Muscle of back (tissue), 11 donors: Measurements from ENCODE around the gene STAC2. TPM values are rescaled to one million over a fixed set of nuclear protein-coding genes. Genes with fewer than 3 reads are reported as not detected.

ENCODE experiments used
- DNase-seq, 3 donors: peaks; one replicate each; pipeline versions ENCODE4 v3.0.0 to v3.0.0-alpha.2; 2013
- polyA plus RNA-seq, 10 donors: library from polyadenylated mRNA; unstranded; fragments of 120-200 nt; gene quantifications; one replicate each; pipeline ENCODE4 v1.2.1, GENCODE V29; 2013; ENCODE audit not compliant: insufficient read length in 10 of 10

Gene STAC2
- polyA plus RNA-seq, 10 donors: 0.13 to 0.96 (median 0.30) TPM

GRCh38 chr17:39235555-39236449 lies 10.1 kb upstream of the STAC2 start:
- DNase-seq: peak in 1 of 3 donors; percentile 35

DNA sequence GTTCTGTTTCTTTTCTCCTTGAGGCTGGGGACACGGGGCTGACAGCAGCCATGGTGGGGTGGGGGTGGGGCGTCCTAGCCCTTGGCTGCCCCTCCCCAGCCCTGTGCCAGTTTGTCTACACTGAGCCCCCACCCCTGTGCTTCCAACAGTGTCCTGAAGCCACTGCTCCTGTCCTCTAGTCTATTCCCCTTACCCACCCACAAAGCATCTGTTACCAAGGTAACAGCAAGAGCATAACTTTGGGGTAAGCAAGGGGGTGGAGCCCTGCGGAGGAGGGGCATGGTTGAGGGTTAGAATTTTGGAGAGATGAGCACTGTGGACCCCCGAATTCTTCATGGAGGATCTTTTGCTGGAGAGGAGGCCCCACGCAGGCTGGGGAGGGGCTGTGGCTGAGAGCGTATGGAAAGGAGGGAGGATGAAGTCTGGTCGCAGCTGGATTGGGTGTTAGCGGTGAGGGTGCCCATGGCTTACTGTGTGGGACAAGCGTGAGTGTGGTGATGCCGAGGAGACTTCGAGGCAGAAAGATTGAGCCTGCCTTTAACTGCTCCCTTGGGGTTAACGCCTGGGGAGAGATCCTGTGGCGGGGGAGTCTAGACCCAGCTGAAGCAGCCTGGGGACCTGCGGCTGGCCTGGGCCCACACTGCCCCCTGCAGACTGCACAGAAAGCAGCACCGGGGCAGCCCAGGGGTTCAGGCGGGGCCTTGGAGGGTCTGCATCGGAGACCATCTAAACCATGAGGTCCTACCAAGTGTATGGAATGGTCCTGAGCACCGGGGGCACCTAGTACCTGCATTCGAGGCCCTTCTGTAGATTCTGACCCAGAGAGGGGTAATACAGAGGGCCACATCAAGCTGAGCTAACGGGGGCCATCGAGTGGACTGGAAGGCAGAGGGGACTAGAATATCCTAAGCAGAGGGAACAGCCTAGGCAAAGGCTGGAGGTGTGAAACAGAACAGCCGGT lies 6.1 kb upstream of the STAC2 start:
- peak in 1 of 3 donors; percentile 61 for DNase-seq

- DNase-seq: no peak
These were observed 5.4 kb upstream of the STAC2 start for GRCh38 chr17:39231091-39231561.

- no peak for DNase-seq
These were observed 4.6 kb upstream of the STAC2 start for GRCh38 chr17:39230361-39230760.

DNA sequence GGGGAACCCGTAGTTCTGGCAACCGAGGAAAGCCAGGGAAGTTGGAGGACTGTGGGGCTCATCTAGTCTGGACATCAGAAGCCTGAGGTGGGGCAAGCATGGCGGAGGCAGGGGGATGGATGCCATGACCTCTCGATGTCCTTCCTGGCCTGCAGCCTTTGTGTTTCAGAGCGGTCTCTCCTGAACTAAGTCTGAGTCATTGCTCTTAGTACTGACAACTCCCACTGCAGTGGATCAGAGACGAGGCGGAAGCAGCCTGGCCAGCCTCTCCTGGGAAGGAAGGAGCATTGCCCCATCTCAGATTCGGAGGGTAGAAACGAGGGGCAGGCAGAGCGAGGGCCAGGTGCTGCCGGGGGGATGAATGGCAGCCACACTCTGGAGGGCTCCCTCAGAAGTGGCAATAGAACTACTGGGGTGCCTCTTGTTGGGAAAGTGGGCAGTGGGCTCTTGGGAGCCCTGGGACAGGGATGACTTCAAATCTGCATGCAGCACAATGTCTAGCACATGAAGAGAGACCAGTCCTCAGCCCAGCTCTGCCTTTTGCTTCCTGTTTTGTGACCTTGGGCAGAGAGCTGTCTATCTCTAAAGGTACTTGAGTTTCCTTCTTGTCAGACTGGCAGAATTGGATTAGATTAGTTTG lies 3.6 kb upstream of the STAC2 start:
- no peak for DNase-seq

GRCh38 chr17:39227364-39227919 lies 1.7 kb upstream of the STAC2 start:
- DNase-seq: no peak

- peak; percentile 39 to 89 (median 75) for DNase-seq
These were observed 376 bp upstream of the STAC2 start for GRCh38 chr17:39225959-39226683.

DNA sequence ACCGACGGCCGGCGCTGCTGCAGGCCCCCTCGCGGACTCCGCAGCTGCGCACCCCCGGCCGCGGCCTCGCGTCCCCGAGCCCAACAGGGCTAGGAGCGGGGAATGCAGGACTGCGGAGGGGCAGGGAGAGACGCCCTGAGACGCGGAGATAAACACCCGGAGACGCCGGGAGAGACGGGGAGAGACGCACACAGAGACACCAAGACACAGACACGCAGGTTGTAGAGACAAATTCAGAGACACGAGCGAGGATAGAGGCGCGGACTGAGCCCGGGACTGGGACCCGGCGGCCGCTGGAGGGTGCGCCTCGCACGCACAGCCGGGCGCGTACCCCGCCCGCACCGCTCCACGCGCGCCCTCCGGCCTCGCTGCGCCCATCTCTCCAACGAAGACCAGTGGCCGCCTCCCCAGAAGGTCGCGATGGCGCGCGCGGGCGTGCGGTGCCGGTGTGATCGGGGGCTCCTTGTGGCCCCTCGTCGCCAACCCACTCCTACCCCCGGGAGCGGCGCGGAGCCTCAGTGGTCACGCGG lies 902 bp downstream of the STAC2 start:
- DNase-seq: peak in 1 of 3 donors; percentile 51

- DNase-seq: no peak
These were observed 1.6 kb downstream of the STAC2 start for GRCh38 chr17:39223907-39224777.

GRCh38 chr17:39222866-39223834 lies 2.6 kb downstream of the STAC2 start:
- DNase-seq: no peak

GRCh38 chr17:39222151-39222550 lies 3.6 kb downstream of the STAC2 start:
- DNase-seq: no peak

DNA sequence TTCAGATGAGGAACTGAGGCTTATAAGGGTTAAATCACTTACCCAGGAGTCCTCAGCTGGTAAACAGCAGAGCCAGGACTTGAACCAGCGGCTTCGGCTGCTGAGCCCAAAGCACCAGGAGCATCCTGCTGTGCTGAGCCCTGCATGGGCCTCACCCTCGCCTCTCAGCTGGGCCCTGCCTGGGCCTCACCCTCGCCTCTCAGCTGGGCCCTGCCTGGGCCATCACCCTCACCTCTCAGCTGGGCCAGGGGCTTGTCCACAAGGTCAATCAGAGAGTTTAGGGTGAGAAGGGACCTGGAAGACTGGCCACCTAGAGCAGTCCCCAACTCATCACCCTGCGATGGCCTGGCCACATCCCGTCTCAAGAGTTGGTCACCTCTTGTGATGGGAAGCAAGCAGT lies 4.2 kb downstream of the STAC2 start:
- no peak for DNase-seq

- DNase-seq: no peak
These were observed 6.0 kb downstream of the STAC2 start for GRCh38 chr17:39219647-39220154.

DNA sequence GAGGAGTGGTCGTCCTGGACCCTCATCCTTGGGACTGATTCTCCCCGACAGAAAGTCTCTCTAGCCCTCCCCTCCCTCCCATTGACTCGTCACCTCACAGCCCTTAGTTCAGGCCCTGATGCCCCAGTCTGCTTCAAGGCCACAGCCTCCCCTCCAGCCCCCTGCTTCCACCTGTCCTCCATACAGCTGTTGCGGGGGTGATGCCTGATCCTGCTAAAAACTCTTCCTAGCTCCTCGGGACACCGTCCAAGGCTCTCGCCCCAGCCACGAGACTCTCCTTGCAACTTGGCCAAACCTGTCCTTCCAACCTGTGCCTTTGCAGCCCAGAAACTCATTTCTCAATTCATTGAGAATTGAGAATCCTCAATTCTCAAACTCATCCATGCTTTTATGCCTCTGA lies 6.8 kb downstream of the STAC2 start:
- DNase-seq: no peak

DNA sequence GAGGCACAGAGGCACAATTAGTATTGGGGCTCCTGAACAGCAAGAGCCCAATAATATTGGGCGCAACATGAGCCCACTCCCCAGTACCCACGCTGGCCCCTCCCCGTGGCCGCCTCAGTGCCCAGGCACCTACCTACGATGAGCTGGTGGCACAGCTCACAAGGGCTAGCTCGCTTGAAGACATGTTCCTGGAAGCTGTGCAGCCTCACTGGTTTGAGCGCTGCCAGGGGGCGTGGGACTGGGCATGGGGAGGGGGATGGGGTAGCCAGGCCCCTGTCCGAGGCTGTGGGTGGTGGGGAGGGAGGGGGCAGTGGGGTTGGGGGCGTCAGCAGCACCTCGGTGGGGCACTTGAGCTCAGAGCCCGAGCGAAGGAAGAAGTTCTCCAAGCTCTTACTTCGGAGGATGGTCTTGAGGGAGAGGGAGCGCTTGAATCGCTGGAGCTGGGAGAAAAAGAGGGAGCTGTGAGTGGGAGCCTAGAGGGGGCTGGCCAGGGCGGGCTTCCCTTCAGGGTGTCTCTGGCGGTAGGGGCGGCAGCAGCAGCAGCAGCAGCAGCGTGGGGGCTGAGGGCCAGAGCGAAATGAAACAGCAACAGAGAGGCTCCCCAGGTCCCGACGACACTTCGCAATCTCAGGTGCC lies 7.9 kb downstream of the STAC2 start:
- no peak for DNase-seq

- no peak for DNase-seq
These were observed 11.9 kb downstream of the STAC2 start for GRCh38 chr17:39213852-39214251.

- no peak for DNase-seq
These were observed 12.8 kb downstream of the STAC2 start for GRCh38 chr17:39212841-39213480.
